HT-29 (cell line): ENCODE data around the gene PHKG2. TPM values are rescaled to one million over a fixed set of nuclear protein-coding genes. Genes with fewer than 3 reads are reported as not detected.

Experiments used
- small RNA-seq: library from RNA; depleted of rRNA; stranded (forward); fragments of <200 nt; gene quantifications from one replicate; pipeline ENCODE3, GENCODE V24; 2014
- total RNA-seq: library from RNA; depleted of rRNA; stranded (reverse); fragments of >200 nt; shearing (Covaris generic); gene quantifications from 2 replicates; pipeline ENCODE4 v1.2.3, GENCODE V29; 2014; rRNA removed

Gene PHKG2
- total RNA-seq, 1 experiment from 2014 or later = 69.5 TPM

Small RNA genes within 50 kb of the gene (small RNA-seq; reads per million reads assigned to genes)
- gene RNU6-1043P (not detected), gene SNORA30 (4.9 reads per million, percentile 82 among the genes with 10 or more reads in this experiment)

Other genes with a start within 250 kb of the PHKG2 start
- gene ZNF768, start 221.9 kb upstream of the PHKG2 start, total RNA-seq = 47.1 and 47.9 TPM in 2 replicates
- 7.9 and 8.8 TPM in 2 replicates for gene ZNF747, start 213.6 kb upstream of the PHKG2 start, total RNA-seq
- gene ZNF764, start 190.1 kb upstream of the PHKG2 start, total RNA-seq = 8.3 and 9.9 TPM in 2 replicates
- 5.7 and 7.5 TPM in 2 replicates for gene ZNF688, start 176.7 kb upstream of the PHKG2 start, total RNA-seq
- gene ZNF785, start 162.7 kb upstream of the PHKG2 start, total RNA-seq = 7.7 and 12.2 TPM in 2 replicates
- gene ZNF689, start 138.0 kb upstream of the PHKG2 start, total RNA-seq = 4.9 and 7.7 TPM in 2 replicates
- 20.8 and 22.9 TPM in 2 replicates for gene PRR14, start 97.5 kb upstream of the PHKG2 start, total RNA-seq
- gene FBRS, start 90.0 kb upstream of the PHKG2 start, total RNA-seq = 33.6 and 38.0 TPM in 2 replicates
- gene SRCAP, start 49.3 kb upstream of the PHKG2 start, total RNA-seq = 33.2 and 46.2 TPM in 2 replicates
- gene CFAP119, start 13.6 kb downstream of the PHKG2 start, total RNA-seq = 13.5 and 23.4 TPM in 2 replicates
- 99.7 and 109 TPM in 2 replicates for gene RNF40, start 13.9 kb downstream of the PHKG2 start, total RNA-seq
- 19.8 and 21.3 TPM in 2 replicates for gene ZNF629, start 38.8 kb downstream of the PHKG2 start, total RNA-seq
- gene BCL7C, start 145.7 kb downstream of the PHKG2 start, total RNA-seq = 28.3 and 34.3 TPM in 2 replicates
- gene CTF1, start 148.2 kb downstream of the PHKG2 start, total RNA-seq = not detected in 2 replicates
- 42.6 and 43.3 TPM in 2 replicates for gene FBXL19, start 175.1 kb downstream of the PHKG2 start, total RNA-seq
- 16.9 and 22.9 TPM in 2 replicates for gene ORAI3, start 200.6 kb downstream of the PHKG2 start, total RNA-seq
- 7.7 and 9.8 TPM in 2 replicates for gene SETD1A, start 209.3 kb downstream of the PHKG2 start, total RNA-seq
- 24.7 and 28.9 TPM in 2 replicates for gene HSD3B7, start 236.8 kb downstream of the PHKG2 start, total RNA-seq